ENCODE results near the gene OR10H1. TPM values are rescaled to one million over a fixed set of nuclear protein-coding genes. Genes with fewer than 3 reads are reported as not detected.
A peak's percentile ranks its signal among the peaks of the same experiment; 100 is the strongest.

OR10H1 gene
- total and polyA plus RNA-seq, 7 donors, result not detected

DNA sequence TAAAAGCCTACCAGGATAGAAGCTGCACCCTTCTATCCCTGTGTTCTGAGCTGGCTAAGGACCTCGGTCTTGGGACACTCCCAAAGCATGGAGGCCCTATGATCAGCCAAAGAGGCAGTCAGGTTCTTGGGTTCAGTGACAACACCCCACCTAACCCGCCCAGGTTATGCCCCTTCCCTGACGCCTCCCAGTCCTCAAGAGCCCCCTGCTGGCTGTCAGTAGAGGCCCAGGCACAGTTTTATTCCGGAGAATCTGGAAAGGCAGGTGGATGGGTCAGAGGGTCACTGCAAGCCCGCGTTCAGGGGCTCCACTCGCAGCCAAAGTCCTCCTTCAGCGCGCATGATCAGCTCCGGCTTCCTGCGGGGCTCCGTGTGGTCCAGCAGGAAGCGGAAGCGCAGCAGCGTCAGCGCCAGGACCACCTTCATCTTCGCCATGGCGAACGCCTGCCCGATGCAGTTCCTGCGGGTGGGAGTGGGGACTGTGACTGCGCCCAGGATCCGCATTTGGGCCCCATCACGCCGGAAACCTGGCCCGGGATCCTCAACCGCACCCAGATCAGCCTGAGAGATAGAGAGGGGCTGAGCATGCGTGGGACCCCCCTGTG is 55.4 kb downstream of the OR10H1 start:
- Histone ChIP-seq H3K9me3 (no peaks in the 10 kb centered on the region), H3K27me3 (peaks cover 0 to 24% (median 13%) of the 10 kb centered on the region in 3 donors), H3K4me1 (no peaks in the 10 kb centered on the region), H3K36me3 (no peaks in the 10 kb centered on the region), H3K27ac (no peak overlapping the region), H3K4me3 (no peak overlapping the region)
- WGBS, 2 donors, result 40 to 44% methylated on average over 28 of the region's 28 CpGs
- no peak for DNase-seq
- TF ChIP-seq, protein P1, sequence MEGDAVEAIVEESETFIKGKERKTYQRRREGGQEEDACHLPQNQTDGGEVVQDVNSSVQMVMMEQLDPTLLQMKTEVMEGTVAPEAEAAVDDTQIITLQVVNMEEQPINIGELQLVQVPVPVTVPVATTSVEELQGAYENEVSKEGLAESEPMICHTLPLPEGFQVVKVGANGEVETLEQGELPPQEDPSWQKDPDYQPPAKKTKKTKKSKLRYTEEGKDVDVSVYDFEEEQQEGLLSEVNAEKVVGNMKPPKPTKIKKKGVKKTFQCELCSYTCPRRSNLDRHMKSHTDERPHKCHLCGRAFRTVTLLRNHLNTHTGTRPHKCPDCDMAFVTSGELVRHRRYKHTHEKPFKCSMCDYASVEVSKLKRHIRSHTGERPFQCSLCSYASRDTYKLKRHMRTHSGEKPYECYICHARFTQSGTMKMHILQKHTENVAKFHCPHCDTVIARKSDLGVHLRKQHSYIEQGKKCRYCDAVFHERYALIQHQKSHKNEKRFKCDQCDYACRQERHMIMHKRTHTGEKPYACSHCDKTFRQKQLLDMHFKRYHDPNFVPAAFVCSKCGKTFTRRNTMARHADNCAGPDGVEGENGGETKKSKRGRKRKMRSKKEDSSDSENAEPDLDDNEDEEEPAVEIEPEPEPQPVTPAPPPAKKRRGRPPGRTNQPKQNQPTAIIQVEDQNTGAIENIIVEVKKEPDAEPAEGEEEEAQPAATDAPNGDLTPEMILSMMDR (IDR thresholded peaks at IDR 0.05), result peak in 1 of 4 experiments; percentile 10
- TF ChIP-seq POLR2A (IDR thresholded peaks at IDR 0.05), result no peak
- intact Hi-C loops (cut with DNase I), result no loop called here

DNA sequence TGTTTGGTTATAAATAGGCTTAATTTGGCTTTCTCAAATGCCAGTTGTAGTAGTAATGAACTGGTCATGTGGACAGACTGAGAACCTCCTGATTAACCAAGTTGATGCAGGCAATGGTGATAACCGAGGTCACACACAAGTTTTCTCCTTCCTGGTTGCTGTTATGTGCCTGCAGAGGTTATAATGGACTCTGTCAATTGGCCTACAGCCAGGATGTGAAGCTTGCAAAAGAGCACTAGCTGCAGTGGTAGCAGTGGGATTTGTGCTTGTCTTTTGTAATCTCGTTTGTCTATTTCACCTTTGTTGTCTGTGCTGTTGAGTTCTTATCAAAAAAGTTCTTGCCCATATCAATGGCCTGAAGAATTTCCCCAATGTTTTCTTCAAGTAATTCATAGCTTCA is 57.1 kb downstream of the OR10H1 start:
- intact Hi-C loops (cut with DNase I), result no loop called here
- no peak for DNase-seq
- H3K4me1 ChIP-seq, result no peaks in the 10 kb centered on the region
- no peaks in the 10 kb centered on the region for H3K9me3 ChIP-seq
- no peak overlapping the region for H3K4me3 ChIP-seq
- no peaks in the 10 kb centered on the region for H3K36me3 ChIP-seq
- no peak overlapping the region for H3K27ac ChIP-seq
- 25 to 58% methylated on average over 2 of the region's 2 CpGs for WGBS, 2 donors
- no peak for TF ChIP-seq EP300 (IDR thresholded peaks at IDR 0.05)
- TF ChIP-seq POLR2AphosphoS5 (IDR thresholded peaks at IDR 0.05), result no peak
- TF ChIP-seq, protein P1 (IDR thresholded peaks at IDR 0.05), result no peak
- no peak for TF ChIP-seq POLR2A (IDR thresholded peaks at IDR 0.05)
- peaks cover 0 to 24% (median 13%) of the 10 kb centered on the region in 3 donors for H3K27me3 ChIP-seq

Other genes starting within 250 kb of the OR10H1 start
- not detected for gene CYP4F8, start 200.4 kb downstream of the OR10H1 start, total RNA-seq
- not detected for gene CYP4F8, start 200.4 kb downstream of the OR10H1 start, polyA plus RNA-seq
- gene CYP4F3, start 174.8 kb downstream of the OR10H1 start, total RNA-seq, result not detected
- 1 to 10 TPM in 1 of 3 donors, under 1 TPM in 2; under 0.01 to 2.4 (median 0.46) TPM for gene CYP4F3, start 174.8 kb downstream of the OR10H1 start, polyA plus RNA-seq
- 10 to 100 TPM; 10.5 to 18.8 (median 13.7) TPM for gene CYP4F12, start 142.6 kb downstream of the OR10H1 start, total RNA-seq
- gene CYP4F12, start 142.6 kb downstream of the OR10H1 start, polyA plus RNA-seq, result 10 to 100 TPM in 1 of 3 donors, 1 to 10 TPM in 2; 6.0 to 47.1 (median 6.7) TPM
- not detected for gene OR10H2, start 87.6 kb downstream of the OR10H1 start, total RNA-seq
- gene OR10H2, start 87.6 kb downstream of the OR10H1 start, polyA plus RNA-seq, result not detected
- not detected for gene OR10H3, start 77.7 kb downstream of the OR10H1 start, total RNA-seq
- gene OR10H3, start 77.7 kb downstream of the OR10H1 start, polyA plus RNA-seq, result not detected
- not detected for gene OR10H5, start 28.0 kb downstream of the OR10H1 start, total RNA-seq
- under 1 TPM in 1 of 3 donors, not detected in 2; under 0.01 TPM for gene OR10H5, start 28.0 kb downstream of the OR10H1 start, polyA plus RNA-seq
- not detected for gene CYP4F2, start 82.4 kb upstream of the OR10H1 start, total RNA-seq
- 1 to 10 TPM; 1.2 to 2.2 (median 1.8) TPM for gene CYP4F2, start 82.4 kb upstream of the OR10H1 start, polyA plus RNA-seq
- gene CYP4F11, start 118.9 kb upstream of the OR10H1 start, total RNA-seq, result under 1 TPM in 2 of 4 donors, not detected in 2; 0.66 to 0.68 TPM
- gene CYP4F11, start 118.9 kb upstream of the OR10H1 start, polyA plus RNA-seq, result 1 to 10 TPM in 1 of 3 donors, under 1 TPM in 1, not detected in 1; 0.10 to 1.8 TPM
- gene OR10H4, start 133.3 kb upstream of the OR10H1 start, total RNA-seq, result not detected
- not detected for gene OR10H4, start 133.3 kb upstream of the OR10H1 start, polyA plus RNA-seq